ENCODE data around the gene MYO7A.

Gene MYO7A

GRCh38 chr11:77129842-77130756, 2.1 kb downstream of the MYO7A start:
- no peak for DNase-seq

GRCh38 chr11:77130763-77131513, 2.9 kb downstream of the MYO7A start:
- no peak for DNase-seq

GRCh38 chr11:77131560-77131959, 3.5 kb downstream of the MYO7A start:
- DNase-seq, result no peak

- no peak for DNase-seq
Observed at GRCh38 chr11:77135069-77135468, 7.0 kb downstream of the MYO7A start.

DNA sequence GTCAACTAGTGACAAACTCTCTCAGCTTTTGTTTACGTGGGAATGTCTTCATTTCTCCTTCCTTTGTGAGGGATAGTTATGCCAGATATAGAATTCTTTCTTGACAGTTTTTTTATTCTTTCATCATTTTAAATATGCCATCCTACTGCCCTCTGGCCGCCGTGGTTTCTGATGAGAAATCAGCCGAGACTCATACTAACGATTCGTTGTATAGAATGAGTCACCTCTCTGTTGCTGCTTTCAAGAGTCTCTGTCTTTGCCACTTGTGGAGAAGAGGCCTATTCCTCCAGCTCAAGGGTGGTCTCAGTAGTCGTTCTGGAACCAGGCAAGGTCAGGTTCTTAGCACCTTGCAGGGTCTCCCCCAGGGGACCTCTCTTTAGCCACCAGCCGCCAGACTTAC, 8.0 kb downstream of the MYO7A start:
- DNase-seq, result no peak

- no peak for DNase-seq
Observed at GRCh38 chr11:77136784-77137420, 8.9 kb downstream of the MYO7A start.

DNA sequence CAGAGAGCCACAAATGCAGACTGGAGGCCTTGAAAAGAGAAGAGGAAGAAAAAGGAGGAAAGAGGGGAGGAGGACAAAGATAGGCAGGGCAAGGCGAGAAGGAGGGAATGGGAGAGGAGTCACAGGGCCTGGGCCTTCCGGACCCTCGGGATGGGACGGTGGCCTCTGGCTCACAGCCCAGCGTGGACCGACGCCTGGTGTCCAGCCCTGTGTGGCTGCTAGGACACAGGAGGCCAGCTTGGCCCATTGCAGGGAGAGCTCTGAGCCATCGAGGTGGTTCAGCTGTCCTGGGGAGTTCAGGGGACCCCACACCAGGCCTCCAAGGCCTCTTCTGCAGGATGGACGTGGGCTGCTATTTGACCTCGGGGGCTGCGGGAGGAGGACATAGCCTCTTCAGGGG, 9.4 kb downstream of the MYO7A start:
- no peak for DNase-seq

GRCh38 chr11:77138106-77138649, 10.1 kb downstream of the MYO7A start:
- no peak for DNase-seq

DNA sequence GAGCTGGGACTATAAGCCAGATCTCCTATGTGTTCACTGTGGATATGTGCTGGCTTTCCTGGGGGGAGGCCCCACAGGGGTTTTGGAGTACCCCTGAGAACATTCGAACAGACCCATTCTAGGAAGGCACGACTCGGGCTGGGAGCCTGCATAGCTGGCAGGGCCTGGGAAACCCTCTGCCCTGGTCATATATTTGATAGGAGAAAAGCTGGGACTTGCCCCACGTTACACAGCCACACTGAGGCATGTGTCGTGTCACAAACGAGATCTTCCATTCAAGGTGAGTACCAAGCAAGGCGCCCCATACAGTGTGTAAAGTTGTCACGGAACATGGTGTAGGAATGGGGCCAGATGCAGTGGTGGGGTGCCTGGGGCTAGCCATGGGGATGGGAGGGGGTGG, 11.2 kb downstream of the MYO7A start:
- DNase-seq, result no peak

DNA sequence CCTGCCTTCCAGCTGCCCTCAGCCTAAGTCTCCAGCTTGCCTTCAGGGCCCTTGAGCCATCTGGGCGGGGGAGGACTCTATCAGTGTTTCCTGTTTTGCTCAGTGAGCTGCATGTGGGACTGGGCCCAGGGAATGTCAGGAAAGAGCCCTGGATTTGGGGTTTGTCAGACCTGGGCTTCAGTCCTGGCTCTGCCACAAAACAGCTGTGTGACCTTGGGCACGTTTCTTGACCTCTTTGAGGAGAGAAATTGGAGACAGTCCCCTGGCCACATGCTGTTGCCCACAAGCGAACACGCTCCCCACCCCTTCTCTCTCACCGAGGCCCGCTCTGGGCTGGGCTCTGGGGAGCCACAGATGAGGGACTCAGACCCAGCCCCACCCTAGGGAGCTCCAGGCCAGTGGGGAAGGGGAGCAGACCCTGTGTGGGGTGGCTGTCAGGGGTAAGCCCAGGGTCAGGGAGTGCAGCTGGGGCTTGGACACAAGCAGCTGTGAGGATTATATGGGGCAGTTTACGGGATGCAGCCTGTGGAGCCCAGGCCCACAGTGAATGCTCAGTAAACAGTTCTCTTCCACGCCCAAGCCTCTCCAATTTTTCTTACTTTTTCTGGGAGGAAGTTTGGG, 12.3 kb downstream of the MYO7A start:
- no peak for DNase-seq

- no peak for DNase-seq
Observed at GRCh38 chr11:77141034-77141433, 13.0 kb downstream of the MYO7A start.

DNA sequence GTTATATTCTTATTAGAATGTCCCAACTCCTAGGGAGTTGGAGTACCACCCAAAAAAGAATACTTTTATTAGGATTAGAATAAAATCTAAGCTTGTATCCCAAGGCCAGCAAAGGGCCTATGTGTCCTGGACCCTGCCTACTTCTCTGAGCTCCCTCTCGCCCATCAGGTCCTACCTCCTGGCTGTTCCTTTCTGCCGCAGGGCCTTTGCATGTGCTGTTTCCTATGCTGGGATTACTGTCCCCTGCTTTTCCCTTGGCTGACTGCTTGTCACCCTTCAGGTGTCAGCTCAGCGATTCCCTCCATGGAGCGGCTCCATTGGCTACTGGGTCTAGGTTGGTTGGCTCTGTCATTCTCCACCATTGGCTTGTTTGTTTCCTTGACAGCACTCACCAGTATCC, 13.4 kb downstream of the MYO7A start:
- DNase-seq, result no peak

DNA sequence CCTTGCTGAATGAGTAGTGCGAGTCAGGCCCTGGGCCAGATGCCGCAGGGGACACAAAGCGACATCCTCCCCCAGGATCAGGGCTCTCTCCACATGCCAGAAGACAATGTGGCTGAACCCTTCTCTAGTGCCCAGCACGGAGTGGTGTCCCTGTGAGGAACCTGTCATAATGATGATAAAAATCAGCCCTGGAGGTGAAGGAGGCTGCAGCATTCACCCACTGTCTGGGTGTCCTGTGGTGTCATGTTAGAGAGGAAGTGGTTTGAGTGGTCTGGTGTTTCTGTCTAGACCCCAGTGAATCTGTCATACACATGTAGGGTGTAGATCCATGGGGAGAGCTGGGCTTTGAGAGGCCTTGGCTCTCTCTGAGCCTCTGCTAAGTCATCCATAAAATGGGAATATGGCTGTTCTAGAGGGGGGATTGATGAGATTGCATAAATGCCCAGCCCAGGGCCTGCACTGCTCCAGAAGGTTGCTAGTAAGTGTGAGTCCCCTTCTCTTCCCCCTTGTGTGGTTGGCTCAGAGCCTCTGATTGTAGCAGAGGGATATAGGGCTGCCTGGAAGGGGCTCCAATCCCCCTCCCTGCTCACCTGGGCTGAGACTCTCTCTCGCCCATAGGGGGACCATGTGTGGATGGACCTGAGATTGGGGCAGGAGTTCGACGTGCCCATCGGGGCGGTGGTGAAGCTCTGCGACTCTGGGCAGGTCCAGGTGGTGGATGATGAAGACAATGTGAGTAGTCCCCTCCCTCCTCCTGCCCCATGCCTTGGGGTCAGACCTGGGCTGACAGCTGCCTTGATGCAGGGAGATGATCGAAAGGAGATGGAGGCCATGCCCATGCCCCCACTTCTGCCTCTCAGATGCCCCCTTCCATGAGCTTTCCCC, 14.3 kb downstream of the MYO7A start:
- DNase-seq, result no peak

DNA sequence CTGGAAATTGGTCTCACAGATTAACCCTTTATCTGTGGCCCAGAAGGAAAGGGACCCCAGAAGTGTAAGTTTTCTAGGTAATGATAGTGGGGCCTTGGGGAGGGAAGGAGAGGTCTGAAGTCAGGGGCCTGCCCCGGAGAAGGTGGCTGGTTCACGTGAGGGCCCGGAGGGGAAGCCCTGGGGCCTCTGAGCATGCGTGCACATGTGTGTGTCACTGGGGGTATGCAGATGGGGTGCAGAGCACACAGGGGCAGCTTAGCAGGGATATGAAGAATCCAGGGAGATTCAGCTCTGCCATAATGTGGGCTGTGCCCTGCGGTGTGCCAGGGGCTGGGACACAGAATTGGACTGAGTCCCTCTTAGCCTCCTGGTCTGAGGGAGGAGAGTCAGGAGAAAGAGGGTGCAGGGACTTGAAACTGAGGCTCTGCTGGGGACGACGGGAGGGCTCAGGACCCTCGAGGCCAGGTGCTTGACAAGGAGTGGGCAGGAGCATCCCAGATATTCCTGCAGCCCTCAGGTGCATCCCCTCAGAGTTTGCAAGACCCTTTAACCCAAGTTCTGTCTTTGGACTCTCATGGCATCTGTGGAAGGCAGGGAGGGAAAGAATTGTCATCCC, 15.5 kb downstream of the MYO7A start:
- DNase-seq, result no peak

DNA sequence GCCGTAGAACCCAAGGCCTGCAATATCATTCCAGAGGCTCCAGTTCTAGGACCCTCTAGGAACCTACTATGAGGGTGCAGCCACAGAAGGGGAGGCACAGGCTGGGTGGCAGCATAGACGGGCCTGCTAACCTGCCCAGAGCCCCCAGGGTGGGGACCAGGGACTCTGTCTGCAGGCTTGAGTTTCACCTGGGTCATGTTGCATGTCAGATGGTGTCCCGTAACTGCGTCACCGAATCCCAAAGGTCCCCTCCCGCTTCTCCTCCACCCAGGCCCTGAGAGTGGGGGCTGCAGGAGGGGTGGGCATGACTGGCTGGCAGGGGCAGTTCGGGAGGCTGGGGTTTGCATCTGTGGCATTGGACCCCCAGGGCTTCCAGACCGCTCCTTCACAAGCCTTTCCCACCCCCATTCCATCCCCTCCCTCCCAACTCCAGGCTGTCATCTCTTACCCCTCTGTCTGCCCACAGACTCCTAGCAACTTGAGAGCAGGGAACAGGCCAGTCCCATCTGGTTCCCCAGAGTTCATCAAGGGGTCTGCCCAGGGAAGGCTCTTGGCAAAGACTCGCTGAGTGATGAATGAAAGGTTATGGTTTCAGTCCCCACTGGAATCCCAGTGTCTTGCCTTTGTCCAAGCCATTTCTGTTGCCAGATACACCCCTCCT, 16.3 kb downstream of the MYO7A start:
- DNase-seq, result no peak

GRCh38 chr11:77144857-77145428, 16.9 kb downstream of the MYO7A start:
- no peak for DNase-seq

GRCh38 chr11:77146261-77147035, 18.4 kb downstream of the MYO7A start:
- no peak for DNase-seq

DNA sequence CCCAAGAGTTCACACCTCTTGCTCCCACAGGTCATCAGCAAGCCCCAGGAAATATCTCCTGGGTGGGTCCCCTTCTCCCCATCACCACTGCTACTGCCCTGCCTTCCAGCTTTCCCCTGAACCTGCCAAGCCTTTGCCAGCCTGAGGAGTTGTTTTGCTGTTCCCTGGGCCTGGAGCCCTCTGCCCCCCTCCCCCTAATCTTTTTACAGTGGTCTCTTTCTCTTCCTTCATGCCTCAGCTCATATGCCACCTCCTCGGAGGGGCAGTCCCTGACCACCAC, 18.9 kb downstream of the MYO7A start:
- no peak for DNase-seq

GRCh38 chr11:77147668-77148321, 19.7 kb downstream of the MYO7A start:
- no peak for DNase-seq
